NCI-H460 (cell line): ENCODE data around the gene CCDC86. TPM values are rescaled to one million over a fixed set of nuclear protein-coding genes. Genes with fewer than 3 reads are reported as not detected.

Experiments
- DNase-seq: peaks from one replicate; pipeline ENCODE4 v3.0.0-alpha.2; 2016; ENCODE audit warnings: low read depth; ENCODE audit errors: extremely low read depth
- total RNA-seq: library from RNA; depleted of rRNA; stranded (reverse); fragments of >200 nt; shearing (Covaris generic); gene quantifications from 2 replicates; pipeline ENCODE4 v1.2.3, GENCODE V29; 2014

Gene CCDC86
- total RNA-seq, 1 experiment from 2014 or later, result 15.0 TPM

- DNase-seq, result no peak
Observed at GRCh38 chr11:60867871-60868681, 26.2 kb downstream of the CCDC86 start.

GRCh38 chr11:60868682-60869450 is 27.0 kb downstream of the CCDC86 start:
- DNase-seq, result no peak

DNA sequence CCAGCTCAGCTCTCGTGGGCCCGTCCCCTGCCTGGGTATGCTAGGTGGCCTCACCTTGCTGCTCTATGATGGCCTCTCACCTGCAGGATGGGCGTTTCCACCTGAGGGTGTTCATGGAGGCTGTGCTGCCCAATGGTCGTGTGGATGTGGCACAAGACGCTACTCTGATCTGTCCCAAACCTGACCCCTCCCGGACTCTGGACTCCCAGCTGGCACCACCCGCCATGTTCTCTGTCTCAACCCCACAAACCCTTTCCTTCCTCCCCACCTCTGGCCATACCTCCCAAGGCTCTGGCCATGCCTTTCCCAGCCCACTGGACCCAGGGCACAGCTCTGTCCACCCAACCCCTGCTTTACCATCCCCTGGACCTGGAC is 27.5 kb downstream of the CCDC86 start:
- DNase-seq, result no peak

GRCh38 chr11:60870276-60870675 is 28.4 kb downstream of the CCDC86 start:
- DNase-seq, result no peak

DNA sequence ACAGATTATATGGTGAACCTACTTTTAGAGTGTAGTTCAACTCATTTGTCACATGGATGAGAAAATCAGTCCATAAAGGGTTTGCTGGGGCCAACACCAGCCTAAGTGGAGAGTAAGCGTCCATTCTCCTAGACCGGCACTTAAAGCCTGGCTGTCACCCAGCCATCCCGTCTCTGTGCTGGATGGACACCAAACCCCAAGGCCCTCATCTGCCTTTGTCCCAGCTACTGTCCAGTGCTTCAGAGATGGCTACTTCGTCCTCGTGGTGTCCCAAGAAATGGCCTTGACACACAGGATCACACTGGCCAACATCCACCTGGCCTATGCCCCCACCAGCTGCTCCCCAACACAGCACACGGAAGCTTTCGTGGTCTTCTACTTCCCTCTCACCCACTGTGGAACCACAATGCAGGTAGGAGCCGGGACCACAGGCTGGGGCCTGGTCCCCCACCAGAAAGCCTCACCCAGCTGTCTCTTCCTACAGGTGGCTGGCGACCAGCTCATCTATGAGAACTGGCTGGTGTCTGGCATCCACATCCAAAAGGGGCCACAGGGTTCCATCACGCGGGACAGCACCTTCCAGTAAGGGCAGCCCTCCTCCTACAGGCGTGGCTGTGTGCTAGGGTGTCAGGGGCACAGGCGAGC is 28.9 kb downstream of the CCDC86 start:
- no peak for DNase-seq

- no peak for DNase-seq
Observed at GRCh38 chr11:60871378-60872061, 29.6 kb downstream of the CCDC86 start.

GRCh38 chr11:60872124-60872960 is 30.4 kb downstream of the CCDC86 start:
- DNase-seq, result no peak

GRCh38 chr11:60872961-60873524 is 31.1 kb downstream of the CCDC86 start:
- DNase-seq, result no peak

GRCh38 chr11:60873533-60873932 is 31.6 kb downstream of the CCDC86 start:
- no peak for DNase-seq

DNA sequence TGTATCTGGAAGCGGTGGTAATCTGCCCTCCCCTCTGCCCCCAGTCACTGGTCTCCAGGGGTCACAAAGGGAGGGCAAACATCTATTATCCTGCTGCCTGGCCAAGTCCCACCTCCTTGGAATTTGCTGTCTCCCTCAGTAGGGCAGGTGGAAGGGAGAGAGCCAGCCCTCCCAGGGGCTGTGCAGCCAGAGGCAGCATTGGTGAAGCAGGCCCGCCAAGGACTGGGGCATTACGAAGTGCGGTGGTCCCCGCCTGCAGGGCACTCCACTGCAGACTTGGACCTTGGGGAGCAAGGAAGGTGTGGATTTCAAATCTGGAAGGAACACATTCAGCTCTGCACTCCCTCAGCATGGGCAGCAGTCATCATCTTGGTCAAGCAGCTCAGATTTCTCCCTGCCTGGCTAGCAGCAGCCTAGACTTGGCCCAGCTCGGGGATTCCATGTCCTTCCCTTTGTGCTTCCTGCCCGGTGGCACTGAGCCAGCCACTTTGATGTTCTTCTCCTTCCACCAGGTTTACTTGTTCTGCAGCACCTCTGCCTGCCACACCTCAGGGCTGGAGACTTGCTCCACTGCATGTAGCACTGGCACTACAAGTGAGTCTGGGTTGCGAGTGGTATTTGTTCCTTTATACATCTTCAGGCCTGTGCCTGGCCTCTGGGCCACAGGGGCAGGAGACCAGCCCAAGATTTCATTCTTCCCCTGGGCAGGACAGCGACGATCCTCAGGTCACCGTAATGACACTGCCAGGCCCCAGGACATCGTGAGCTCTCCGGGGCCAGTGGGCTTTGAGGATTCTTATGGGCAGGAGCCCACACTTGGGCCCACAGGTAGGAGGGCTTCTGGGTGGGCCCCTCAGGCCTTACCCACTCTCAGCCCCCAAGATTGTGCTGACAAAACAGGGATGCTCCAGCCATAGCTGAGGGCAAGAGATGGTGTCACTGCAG is 32.8 kb downstream of the CCDC86 start:
- no peak for DNase-seq

- no peak for DNase-seq
Observed at GRCh38 chr11:60875366-60876167, 33.7 kb downstream of the CCDC86 start.

DNA sequence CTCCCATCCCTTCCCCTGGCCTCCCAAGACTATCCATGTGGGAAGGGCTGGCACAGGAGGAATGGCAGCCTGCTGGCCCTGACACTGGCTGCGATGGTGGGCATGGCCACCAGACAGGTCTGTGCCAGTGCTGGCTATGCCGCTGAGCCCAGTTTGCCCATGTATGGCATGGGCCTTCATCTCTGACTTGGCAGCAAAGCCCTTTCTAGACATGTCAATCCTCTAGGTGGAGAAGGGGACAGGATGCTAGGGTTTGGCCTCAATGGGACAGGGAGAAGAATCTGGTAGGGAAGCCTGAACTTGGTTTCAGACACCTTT is 34.2 kb downstream of the CCDC86 start:
- no peak for DNase-seq

DNA sequence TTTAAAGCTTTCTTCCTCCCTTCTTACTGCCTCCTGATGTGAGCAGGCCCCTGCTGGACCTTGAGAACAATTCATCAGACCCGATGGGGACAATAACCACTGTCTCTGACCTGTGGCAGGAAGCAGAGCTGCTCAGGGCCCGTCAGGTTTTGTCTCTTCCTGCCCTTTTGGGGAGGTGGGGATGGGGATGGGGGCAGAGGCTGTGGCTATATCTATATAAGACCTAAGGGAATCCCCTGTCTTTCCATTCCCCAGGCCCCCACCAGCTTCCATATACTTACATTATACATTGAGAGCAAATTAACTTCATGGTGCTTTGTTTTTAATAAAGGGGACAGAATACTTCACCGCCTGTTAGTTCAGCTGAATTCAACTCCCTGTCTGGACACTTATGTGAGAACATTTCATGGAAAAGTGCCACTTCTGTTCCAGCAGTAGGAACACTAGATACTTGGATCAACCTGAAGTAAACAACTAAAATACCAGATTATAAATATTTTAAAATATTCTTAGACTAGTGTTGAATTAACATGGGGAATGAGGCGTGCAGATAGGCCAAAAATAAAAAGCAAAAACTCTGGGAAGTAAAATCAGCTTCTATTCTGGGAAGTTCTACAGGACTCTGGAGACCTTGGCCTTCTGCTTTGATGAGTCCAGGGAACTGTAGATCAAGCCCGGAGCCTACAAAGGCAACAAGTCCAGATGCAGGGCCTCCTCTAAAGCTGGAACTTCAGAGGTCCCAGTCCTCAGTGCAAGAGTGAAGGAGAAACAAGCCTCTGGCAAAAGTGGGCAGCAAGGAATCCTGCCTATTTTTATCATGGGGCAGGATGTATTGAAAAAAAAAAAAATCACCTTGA is 36.6 kb downstream of the CCDC86 start:
- no peak for DNase-seq

GRCh38 chr11:60879104-60879503 is 37.2 kb downstream of the CCDC86 start:
- no peak for DNase-seq

GRCh38 chr11:60879971-60880588 is 38.2 kb downstream of the CCDC86 start:
- no peak for DNase-seq

GRCh38 chr11:60880643-60881282 is 38.9 kb downstream of the CCDC86 start:
- no peak for DNase-seq
